IMR-90 (cell line): Measurements from ENCODE around the gene TRPM3. TPM values are rescaled to one million over a fixed set of nuclear protein-coding genes. Genes with fewer than 3 reads are reported as not detected.

Source experiments
- ATAC-seq: fragments of 200-7000 bp; cut with Tn5 transposase; 2 replicates; pipeline ENCODE4 v1.9.1; 2020; ENCODE audit warnings: low read depth, mild to moderate bottlenecking, moderate library complexity
- BruUV-seq: library from RNA; stranded (reverse); fragments of 400-500 nt; replicated peaks from 2 replicates; lab custom pipeline; 2021; lab: Mats Ljungman, UMichigan
- CTCF ChIA-PET: fragments of 300-600 bp; formaldehyde crosslinking; extraction: SDS; loops from one replicate; lab custom pipeline; 2021; ENCODE audit warnings: antibody characterized with exemption; lab: Yijun Ruan, JAX
- POLR2A ChIA-PET: fragments of 300-600 bp; sonication (Branson Sonifier 250); formaldehyde crosslinking; loops from one replicate; lab custom pipeline; 2022; ENCODE audit warnings: antibody characterized with exemption; ENCODE audit not compliant: unreplicated experiment; lab: Charles Lee
- DNase-seq: peaks from one replicate; pipeline ENCODE4 v3.0.0; 2013
- H2AFZ ChIP-seq: replicated peaks from 2 replicates; pipeline ENCODE3; 2013; ENCODE audit warnings: low read length, mild to moderate bottlenecking; ENCODE audit not compliant: poor library complexity
- H2AK5ac ChIP-seq: 2 replicates; pipeline ENCODE4 v1.6.1; 2013; ENCODE audit warnings: low read depth, low read length, inconsistent platforms
- H2AK9ac ChIP-seq: replicated peaks from 2 replicates; pipeline ENCODE3; 2013; ENCODE audit warnings: mild to moderate bottlenecking, low read depth, low read length, moderate library complexity; ENCODE audit not compliant: poor library complexity
- H2BK120ac ChIP-seq: 2 replicates; pipeline ENCODE4 v1.6.1; 2013; ENCODE audit warnings: low read depth, low read length, inconsistent platforms
- H2BK15ac ChIP-seq: 3 replicates; pipeline ENCODE4 v1.6.1; 2013; ENCODE audit warnings: low read depth, low read length, inconsistent platforms
- H2BK20ac ChIP-seq: 2 replicates; pipeline ENCODE4 v1.6.1; 2013; ENCODE audit warnings: low read depth, mild to moderate bottlenecking, inconsistent platforms, low read length, moderate library complexity
- H2BK5ac ChIP-seq: 2 replicates; pipeline ENCODE4 v1.6.1; 2013; ENCODE audit warnings: mild to moderate bottlenecking, low read depth, low read length, inconsistent platforms; ENCODE audit not compliant: poor library complexity, severe bottlenecking
- H3K14ac ChIP-seq: replicated peaks from 2 replicates; pipeline ENCODE4 v1.6.1; 2013; ENCODE audit warnings: low read depth, low read length, inconsistent platforms
- H3K18ac ChIP-seq: 2 replicates; pipeline ENCODE4 v1.6.1; 2013; ENCODE audit warnings: low read depth, low read length, control low read depth
- H3K23ac ChIP-seq: 2 replicates; pipeline ENCODE4 v1.6.1; 2013; ENCODE audit warnings: low read depth, low read length, inconsistent platforms
- H3K27ac ChIP-seq: 2 replicates; pipeline ENCODE4 v1.5.1; 2013; ENCODE audit warnings: mild to moderate bottlenecking, control low read depth, low read length; ENCODE audit not compliant: insufficient read depth
- H3K27me3 ChIP-seq: 2 replicates; pipeline ENCODE4 v1.6.1; 2013; ENCODE audit warnings: low read length; ENCODE audit not compliant: control insufficient read depth, insufficient read depth
- H3K36me3 ChIP-seq: 2 replicates; pipeline ENCODE4 v1.6.1; 2013; ENCODE audit warnings: low read length, mixed read lengths; ENCODE audit not compliant: control insufficient read depth, insufficient read depth
- H3K4ac ChIP-seq: 2 replicates; pipeline ENCODE4 v1.6.1; 2013; ENCODE audit warnings: low read depth, low read length, inconsistent platforms
- H3K4me1 ChIP-seq: 2 replicates; pipeline ENCODE4 v1.6.1; 2013; ENCODE audit warnings: low read length, mixed read lengths; ENCODE audit not compliant: control insufficient read depth, insufficient read depth
- H3K4me2 ChIP-seq: 2 replicates; pipeline ENCODE4 v1.6.1; 2013; ENCODE audit warnings: low read depth, mild to moderate bottlenecking, control low read depth, low read length, moderate library complexity
- H3K4me3 ChIP-seq: 2 replicates; pipeline ENCODE4 v1.5.1; 2013; ENCODE audit warnings: low read depth, mild to moderate bottlenecking, control low read depth, low read length, moderate library complexity; ENCODE audit not compliant: insufficient read depth
- H3K56ac ChIP-seq: 2 replicates; pipeline ENCODE4 v1.6.1; 2013; ENCODE audit warnings: low read length, inconsistent platforms; ENCODE audit not compliant: insufficient read depth; ENCODE audit errors: extremely low read depth
- H3K79me1 ChIP-seq, 2 experiments: 2 replicates each; pipeline ENCODE4 v1.6.1; 2013; ENCODE audit warnings: low read length in 2 of 2, inconsistent platforms in 1 of 2, low read depth in 1 of 2
- H3K9ac ChIP-seq: 2 replicates; pipeline ENCODE4 v1.6.1; 2013; ENCODE audit warnings: low read depth, low read length, control low read depth
- H3K9me1 ChIP-seq: 2 replicates; pipeline ENCODE4 v1.6.1; 2013; ENCODE audit warnings: low read length, inconsistent platforms; ENCODE audit not compliant: insufficient read depth
- H3K9me3 ChIP-seq: 2 replicates; pipeline ENCODE4 v1.6.1; 2013; ENCODE audit warnings: low read length; ENCODE audit not compliant: control insufficient read depth, insufficient read depth
- H4K20me1 ChIP-seq: 2 replicates; pipeline ENCODE4 v1.6.1; 2013; ENCODE audit warnings: low read length, inconsistent platforms; ENCODE audit not compliant: insufficient read depth
- H4K5ac ChIP-seq: 2 replicates; pipeline ENCODE4 v1.6.1; 2013; ENCODE audit warnings: mild to moderate bottlenecking, low read depth, low read length, control low read depth
- H4K8ac ChIP-seq, 2 experiments: 2 replicates each; pipeline ENCODE4 v1.6.1; 2013; ENCODE audit warnings: low read depth in 2 of 2, low read length in 2 of 2, control low read depth in 1 of 2, inconsistent platforms in 1 of 2
- H4K91ac ChIP-seq: 2 replicates; pipeline ENCODE4 v1.6.1; 2013; ENCODE audit warnings: low read depth, low read length, inconsistent platforms; ENCODE audit not compliant: insufficient read depth
- BHLHE40 ChIP-seq: fragments of 150-350 bp; IDR thresholded peaks from 2 replicates; pipeline ENCODE4 v1.6.1; 2016; ENCODE audit warnings: mild to moderate bottlenecking, low read depth, low read length
- CEBPB ChIP-seq: IDR thresholded peaks from 2 replicates; pipeline ENCODE4 v1.6.1; 2012; ENCODE audit warnings: low read depth, low read length, improper control_type of control experiment
- CHD1 ChIP-seq: IDR thresholded peaks from 2 replicates; pipeline ENCODE4 v1.6.1; 2012; ENCODE audit warnings: low read depth, low read length, improper control_type of control experiment
- FOS ChIP-seq: fragments of 150-350 bp; IDR thresholded peaks from 2 replicates; pipeline ENCODE4 v1.6.1; 2016; ENCODE audit warnings: low read depth, low read length
- MAFK ChIP-seq: IDR thresholded peaks from 2 replicates; pipeline ENCODE4 v1.6.1; 2012; ENCODE audit warnings: low read depth, low read length, improper control_type of control experiment
- MAZ ChIP-seq: IDR thresholded peaks from 2 replicates; pipeline ENCODE4 v1.6.1; 2012; ENCODE audit warnings: low read depth, mild to moderate bottlenecking, low read length, improper control_type of control experiment, moderate library complexity, borderline replicate concordance
- MXI1 ChIP-seq: IDR thresholded peaks from 2 replicates; pipeline ENCODE4 v1.6.1; 2012; ENCODE audit warnings: low read depth, mild to moderate bottlenecking, low read length, moderate library complexity, borderline replicate concordance
- NFE2L2 ChIP-seq: fragments of 150-350 bp; IDR thresholded peaks from 2 replicates; pipeline ENCODE4 v1.6.1; 2016; ENCODE audit warnings: low read depth, mild to moderate bottlenecking, low read length
- POLR2A ChIP-seq: IDR thresholded peaks from 2 replicates; pipeline ENCODE4 v1.6.1; 2012; ENCODE audit warnings: mild to moderate bottlenecking, low read depth, low read length
- RAD21 ChIP-seq: IDR thresholded peaks from 2 replicates; pipeline ENCODE4 v1.6.1; 2012; ENCODE audit warnings: low read length, improper control_type of control experiment
- RCOR1 ChIP-seq: IDR thresholded peaks from 2 replicates; pipeline ENCODE4 v1.6.1; 2012; ENCODE audit warnings: mild to moderate bottlenecking, low read length, improper control_type of control experiment; ENCODE audit not compliant: insufficient replicate concordance
- RFX5 ChIP-seq: IDR thresholded peaks from 2 replicates; pipeline ENCODE4 v1.8.0; 2012; ENCODE audit warnings: low read depth, mild to moderate bottlenecking, low read length, moderate library complexity
- SMC3 ChIP-seq: fragments of 150-350 bp; IDR thresholded peaks from 2 replicates; pipeline ENCODE4 v1.6.1; 2016; ENCODE audit warnings: low read depth, mild to moderate bottlenecking, antibody characterized with exemption, low read length, moderate library complexity
- WGBS, 2 experiments: methylation state at CpG; one replicate each; pipeline versions ENCODE4 v1.1.5 to v1.1.7; 2013; ENCODE audit warnings: missing lambda C conversion rate in 2 of 2; ENCODE audit not compliant: insufficient read length in 1 of 2; ENCODE audit errors: extremely low coverage in 2 of 2; 5-methylcytosine and 5-hydroxymethylcytosine counted together
- dilution Hi-C: fragments of 300-500 bp; cut with HindIII; formaldehyde crosslinking; loops from one replicate; pipeline ENCODE4 v1.14.3; 2018; ENCODE audit warnings: low sequenced_read_pairs; ENCODE audit not compliant: unreplicated experiment
- in situ Hi-C: fragments of 300-500 bp; cut with MboI; formaldehyde crosslinking; loops from 3 replicates; pipeline ENCODE4 v1.14.3; 2019; ENCODE audit warnings: low sequenced_read_pairs, inconsistent platforms, mixed read lengths
- intact Hi-C: fragments of 100-400 bp; cut with micrococcal nuclease; formaldehyde crosslinking; loops from 2 replicates; pipeline ENCODE4 v1.10.0; 2022
- polyA plus RNA-seq, 3 experiments: library from polyadenylated mRNA; depleted of rRNA; stranded (reverse); fragments of >200 nt; gene quantifications; 2 replicates each; pipeline ENCODE4 v1.2.3, GENCODE V29; 2012; ENCODE audit warnings: low replicate concordance in 1 of 3
- total RNA-seq: library from RNA; depleted of rRNA; stranded (reverse); fragments of >200 nt; gene quantifications from 2 replicates; pipeline ENCODE4 v1.2.3, GENCODE V29; 2012
- TF ChIP-seq, protein P1 (sequence below): conservative IDR thresholded peaks from 2 replicates; pipeline ENCODE4 v1.5.1; 2012; ENCODE audit warnings: mild to moderate bottlenecking, low read depth, low read length, improper control_type of control experiment
- TF ChIP-seq, protein P2 (sequence below): fragments of 150-350 bp; IDR thresholded peaks from 2 replicates; pipeline ENCODE4 v1.6.1; 2017; ENCODE audit warnings: mild to moderate bottlenecking, antibody characterized with exemption, low read length, low read depth
- TF ChIP-seq, protein P3 (sequence below): fragments of 150-350 bp; IDR thresholded peaks from 2 replicates; pipeline ENCODE4 v1.6.1; 2016; ENCODE audit warnings: low read depth, mild to moderate bottlenecking, low read length, moderate library complexity, borderline replicate concordance

The TRPM3 gene
- total and polyA plus RNA-seq, 2 of the 4 experiments (the other 2 are of a cell fraction), result not detected

DNA sequence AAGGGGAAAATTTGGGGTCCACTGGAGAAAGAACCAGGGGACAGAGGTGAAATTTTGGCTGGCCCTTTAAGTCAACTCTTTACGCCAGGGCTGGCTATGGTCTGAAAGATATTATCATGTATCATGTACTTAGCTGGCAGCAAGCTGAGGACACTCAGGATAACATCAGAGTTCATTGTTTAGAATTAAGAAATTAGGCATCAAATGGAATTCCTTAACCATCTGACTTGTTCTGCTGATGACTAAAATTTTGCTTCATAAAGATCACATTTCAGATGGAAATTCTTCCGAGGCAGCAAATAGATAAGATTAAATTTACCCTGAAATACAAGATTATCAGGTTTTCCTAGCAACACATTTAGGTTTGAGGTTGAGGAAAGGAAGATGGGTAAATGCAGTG, 437.6 kb downstream of the TRPM3 start:
- Histone ChIP-seq H3K18ac (no peak overlapping the region), H4K91ac (no peak overlapping the region), H2BK20ac (no peak overlapping the region), H2BK15ac (no peak overlapping the region), H3K4ac (no peak overlapping the region), H3K9ac (no peak overlapping the region), H3K4me1 (no peaks in the 10 kb centered on the region), H3K79me1 (no peaks in the 10 kb centered on the region), H3K14ac (no peak overlapping the region), H3K56ac (no peak overlapping the region), H3K27ac (no peak overlapping the region), H3K4me3 (no peak overlapping the region), H4K20me1 (no peaks in the 10 kb centered on the region), H2BK5ac (no peak overlapping the region), H3K4me2 (no peak overlapping the region), H2AK9ac (no peak overlapping the region), H4K8ac (no peak overlapping the region), H2BK120ac (no peak overlapping the region), H3K9me1 (no peaks in the 10 kb centered on the region), H4K5ac (no peak overlapping the region), H3K9me3 (no peaks in the 10 kb centered on the region), H2AFZ (no peak overlapping the region), H3K23ac (no peak overlapping the region), H3K27me3 (no peaks in the 10 kb centered on the region), H2AK5ac (no peak overlapping the region), H3K36me3 (no peaks in the 10 kb centered on the region)
- TF ChIP-seq RCOR1 (no peak), CEBPB (no peak), MAFK (no peak), FOS (no peak), BHLHE40 (no peak), NFE2L2 (no peak), RFX5 (no peak), MXI1 (no peak), RAD21 (no peak), SMC3 (no peak), MAZ (no peak), POLR2A (no peak), CHD1 (no peak)
- TF ChIP-seq, protein P1, sequence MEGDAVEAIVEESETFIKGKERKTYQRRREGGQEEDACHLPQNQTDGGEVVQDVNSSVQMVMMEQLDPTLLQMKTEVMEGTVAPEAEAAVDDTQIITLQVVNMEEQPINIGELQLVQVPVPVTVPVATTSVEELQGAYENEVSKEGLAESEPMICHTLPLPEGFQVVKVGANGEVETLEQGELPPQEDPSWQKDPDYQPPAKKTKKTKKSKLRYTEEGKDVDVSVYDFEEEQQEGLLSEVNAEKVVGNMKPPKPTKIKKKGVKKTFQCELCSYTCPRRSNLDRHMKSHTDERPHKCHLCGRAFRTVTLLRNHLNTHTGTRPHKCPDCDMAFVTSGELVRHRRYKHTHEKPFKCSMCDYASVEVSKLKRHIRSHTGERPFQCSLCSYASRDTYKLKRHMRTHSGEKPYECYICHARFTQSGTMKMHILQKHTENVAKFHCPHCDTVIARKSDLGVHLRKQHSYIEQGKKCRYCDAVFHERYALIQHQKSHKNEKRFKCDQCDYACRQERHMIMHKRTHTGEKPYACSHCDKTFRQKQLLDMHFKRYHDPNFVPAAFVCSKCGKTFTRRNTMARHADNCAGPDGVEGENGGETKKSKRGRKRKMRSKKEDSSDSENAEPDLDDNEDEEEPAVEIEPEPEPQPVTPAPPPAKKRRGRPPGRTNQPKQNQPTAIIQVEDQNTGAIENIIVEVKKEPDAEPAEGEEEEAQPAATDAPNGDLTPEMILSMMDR, result no peak
- TF ChIP-seq, protein P2, sequence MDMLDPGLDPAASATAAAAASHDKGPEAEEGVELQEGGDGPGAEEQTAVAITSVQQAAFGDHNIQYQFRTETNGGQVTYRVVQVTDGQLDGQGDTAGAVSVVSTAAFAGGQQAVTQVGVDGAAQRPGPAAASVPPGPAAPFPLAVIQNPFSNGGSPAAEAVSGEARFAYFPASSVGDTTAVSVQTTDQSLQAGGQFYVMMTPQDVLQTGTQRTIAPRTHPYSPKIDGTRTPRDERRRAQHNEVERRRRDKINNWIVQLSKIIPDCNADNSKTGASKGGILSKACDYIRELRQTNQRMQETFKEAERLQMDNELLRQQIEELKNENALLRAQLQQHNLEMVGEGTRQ, result no peak
- TF ChIP-seq, protein P3, sequence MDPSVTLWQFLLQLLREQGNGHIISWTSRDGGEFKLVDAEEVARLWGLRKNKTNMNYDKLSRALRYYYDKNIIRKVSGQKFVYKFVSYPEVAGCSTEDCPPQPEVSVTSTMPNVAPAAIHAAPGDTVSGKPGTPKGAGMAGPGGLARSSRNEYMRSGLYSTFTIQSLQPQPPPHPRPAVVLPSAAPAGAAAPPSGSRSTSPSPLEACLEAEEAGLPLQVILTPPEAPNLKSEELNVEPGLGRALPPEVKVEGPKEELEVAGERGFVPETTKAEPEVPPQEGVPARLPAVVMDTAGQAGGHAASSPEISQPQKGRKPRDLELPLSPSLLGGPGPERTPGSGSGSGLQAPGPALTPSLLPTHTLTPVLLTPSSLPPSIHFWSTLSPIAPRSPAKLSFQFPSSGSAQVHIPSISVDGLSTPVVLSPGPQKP, result no peak
- in situ Hi-C loops, result no loop called here
- DNase-seq (no peak), ATAC-seq (no peak)
- ChIA-PET CTCF (no interaction called here), POLR2A (no interaction called here)
- intact Hi-C loops, result no loop called here
- no TSS peak for BruUV-seq
- dilution Hi-C loops, result no loop called here
- 50% methylated on average over 1 of the region's 2 CpGs; no CpG with 5 or more reads in 1 of the 2 experiments for WGBS, 2 experiments
